GM13977 (cell line): ENCODE measurements around the gene GGA1.

Source experiments
- DNase-seq: peaks from one replicate; pipeline ENCODE4 v3.0.0; 2012; ENCODE audit warnings: low spot score
- CTCF ChIP-seq: IDR thresholded peaks from 2 replicates; pipeline ENCODE4 v1.5.1; 2012; ENCODE audit warnings: mild to moderate bottlenecking, control low read depth; ENCODE audit not compliant: insufficient read depth; ENCODE audit errors: extremely low read depth, missing control alignments
- in situ Hi-C: fragments of 300-500 bp; cut with MboI; formaldehyde crosslinking; loops from one replicate; pipeline ENCODE4 v1.12.0; 2022; ENCODE audit warnings: low sequenced_read_pairs, low pct_unique_long_range_greater_than_20kb, mixed read lengths, inconsistent platforms; ENCODE audit not compliant: unreplicated experiment

GGA1 gene

GRCh38 chr22:37608477-37609239, at the start of gene GGA1:
Gene GGA1 (plus strand): TSS chr22:37608834. CDS start chr22:37608861, 27 bp downstream.
- DNase-seq, result peak; percentile 98
- no peak for TF ChIP-seq CTCF
- in situ Hi-C loops, result no loop called here

- in situ Hi-C loops, result no loop called here
- no peak for TF ChIP-seq CTCF
- no peak for DNase-seq
Observed at GRCh38 chr22:37559521-37559900, 49.1 kb upstream of the GGA1 start.

GRCh38 chr22:37559901-37560607, 48.6 kb upstream of the GGA1 start, which contains the start of gene CDC42EP1:
Gene CDC42EP1 (plus strand): TSS chr22:37560480. CDS start chr22:37566350, 5,870 bp downstream.
- no peak for DNase-seq
- no peak for TF ChIP-seq CTCF
- in situ Hi-C loops, result no loop called here

GRCh38 chr22:37560608-37561211, 47.9 kb upstream of the GGA1 start:
- DNase-seq, result no peak
- in situ Hi-C loops, result no loop called here
- no peak for TF ChIP-seq CTCF

- peak; percentile 78 for TF ChIP-seq CTCF
- peak; percentile 89 for DNase-seq
- in situ Hi-C loops, result no loop called here
Observed at GRCh38 chr22:37561212-37562048, 47.2 kb upstream of the GGA1 start.
